PC-3 (cell line): ENCODE results near the gene TRPC4AP. TPM values are rescaled to one million over a fixed set of nuclear protein-coding genes. Genes with fewer than 3 reads are reported as not detected.

Source experiments
- ATAC-seq: fragments of 200-7000 bp; cut with Tn5 transposase; 2 replicates; pipeline ENCODE4 v1.9.1; 2020; ENCODE audit warnings: mild to moderate bottlenecking, moderate library complexity
- BruUV-seq: library from RNA; stranded (reverse); fragments of 400-500 nt; replicated peaks from 2 replicates; lab custom pipeline; 2021; lab: Mats Ljungman, UMichigan
- CTCF ChIA-PET: fragments of 300-600 bp; sonication (Branson Sonifier 250); formaldehyde crosslinking; loops from one replicate; lab custom pipeline; 2022; ENCODE audit warnings: antibody characterized with exemption; lab: Charles Lee
- POLR2A ChIA-PET: fragments of 300-600 bp; sonication (Branson Sonifier 250); formaldehyde crosslinking; loops from one replicate; lab custom pipeline; 2022; ENCODE audit warnings: antibody characterized with exemption; ENCODE audit not compliant: unreplicated experiment; lab: Charles Lee
- DNase-seq: peaks from one replicate; pipeline ENCODE4 v3.0.0-alpha.2; 2015
- H2AFZ ChIP-seq: fragments of 300-600 bp; sonication (generic); 2 replicates; pipeline ENCODE4 v1.6.0; 2016; ENCODE audit warnings: antibody characterized with exemption, low read length
- H3F3A ChIP-seq: fragments of 300-600 bp; sonication (generic); one replicate; pipeline ENCODE4 v1.6.0; 2017; ENCODE audit warnings: antibody characterized with exemption, low read length, control low read depth, mild to moderate bottlenecking; ENCODE audit not compliant: unreplicated experiment
- H3K27ac ChIP-seq: fragments of 300-600 bp; sonication (generic); 2 replicates; pipeline ENCODE4 v1.5.1; 2016; ENCODE audit warnings: mild to moderate bottlenecking, low read length
- H3K27me3 ChIP-seq: fragments of 300-600 bp; sonication (generic); 2 replicates; pipeline ENCODE4 v1.6.1; 2016; ENCODE audit warnings: low read length, mixed read lengths
- H3K36me3 ChIP-seq: fragments of 300-600 bp; sonication (generic); 2 replicates; pipeline ENCODE4 v1.6.1; 2016; ENCODE audit warnings: low read depth, mixed run types, low read length, mixed read lengths
- H3K4me1 ChIP-seq: fragments of 300-600 bp; sonication (generic); 2 replicates; pipeline ENCODE4 v1.5.1; 2016; ENCODE audit warnings: low read length; ENCODE audit not compliant: insufficient read depth
- H3K4me2 ChIP-seq: fragments of 300-600 bp; sonication (generic); 2 replicates; pipeline ENCODE4 v1.6.0; 2016; ENCODE audit warnings: low read length
- H3K4me3 ChIP-seq: fragments of 300-600 bp; sonication (generic); 2 replicates; pipeline ENCODE4 v1.5.1; 2016; ENCODE audit warnings: mild to moderate bottlenecking, low read length, mixed read lengths
- H3K79me2 ChIP-seq: fragments of 300-600 bp; sonication (generic); 2 replicates; pipeline ENCODE4 v1.6.1; 2017; ENCODE audit warnings: low read length, mixed read lengths
- H3K9ac ChIP-seq: fragments of 300-600 bp; sonication (generic); 2 replicates; pipeline ENCODE4 v1.6.0; 2016; ENCODE audit warnings: mild to moderate bottlenecking, low read length
- H3K9me2 ChIP-seq: fragments of 300-600 bp; sonication (generic); replicated peaks from 2 replicates; pipeline ENCODE4 v1.6.1; 2016; ENCODE audit warnings: mixed run types, low read length, mixed read lengths
- H3K9me3 ChIP-seq: fragments of 300-600 bp; sonication (generic); 2 replicates; pipeline ENCODE4 v1.6.1; 2016; ENCODE audit warnings: low read length, mixed read lengths
- H4K20me1 ChIP-seq: fragments of 300-600 bp; sonication (generic); 2 replicates; pipeline ENCODE4 v1.6.1; 2016; ENCODE audit warnings: low read length, mixed read lengths
- EZH2 ChIP-seq: fragments of 300-600 bp; sonication (generic); IDR thresholded peaks from one replicate; pipeline ENCODE4 v1.6.1; 2017; ENCODE audit warnings: antibody characterized with exemption, mild to moderate bottlenecking, low read length; ENCODE audit not compliant: unreplicated experiment
- EZH2phosphoT487 ChIP-seq: fragments of 300-600 bp; sonication (generic); IDR thresholded peaks from 2 replicates; pipeline ENCODE4 v1.6.1; 2018; ENCODE audit warnings: mild to moderate bottlenecking, antibody characterized with exemption, low read length, borderline replicate concordance
- intact Hi-C: fragments of 100-400 bp; cut with micrococcal nuclease; formaldehyde crosslinking; loops from 2 replicates; pipeline ENCODE4 v1.9.0; 2023
- total RNA-seq: library from RNA; depleted of rRNA; stranded (reverse); fragments of >200 nt; gene quantifications from 2 replicates; pipeline ENCODE4 v1.2.3, GENCODE V29; 2014
- TF ChIP-seq, protein P1 (sequence below): fragments of 300-600 bp; sonication (generic); conservative IDR thresholded peaks from 2 replicates; pipeline ENCODE4 v1.5.1; 2017; ENCODE audit warnings: antibody characterized with exemption, low read depth, mild to moderate bottlenecking, low read length

The TRPC4AP gene
- total RNA-seq, 1 experiment from 2014 or later: 46.9 TPM

DNA sequence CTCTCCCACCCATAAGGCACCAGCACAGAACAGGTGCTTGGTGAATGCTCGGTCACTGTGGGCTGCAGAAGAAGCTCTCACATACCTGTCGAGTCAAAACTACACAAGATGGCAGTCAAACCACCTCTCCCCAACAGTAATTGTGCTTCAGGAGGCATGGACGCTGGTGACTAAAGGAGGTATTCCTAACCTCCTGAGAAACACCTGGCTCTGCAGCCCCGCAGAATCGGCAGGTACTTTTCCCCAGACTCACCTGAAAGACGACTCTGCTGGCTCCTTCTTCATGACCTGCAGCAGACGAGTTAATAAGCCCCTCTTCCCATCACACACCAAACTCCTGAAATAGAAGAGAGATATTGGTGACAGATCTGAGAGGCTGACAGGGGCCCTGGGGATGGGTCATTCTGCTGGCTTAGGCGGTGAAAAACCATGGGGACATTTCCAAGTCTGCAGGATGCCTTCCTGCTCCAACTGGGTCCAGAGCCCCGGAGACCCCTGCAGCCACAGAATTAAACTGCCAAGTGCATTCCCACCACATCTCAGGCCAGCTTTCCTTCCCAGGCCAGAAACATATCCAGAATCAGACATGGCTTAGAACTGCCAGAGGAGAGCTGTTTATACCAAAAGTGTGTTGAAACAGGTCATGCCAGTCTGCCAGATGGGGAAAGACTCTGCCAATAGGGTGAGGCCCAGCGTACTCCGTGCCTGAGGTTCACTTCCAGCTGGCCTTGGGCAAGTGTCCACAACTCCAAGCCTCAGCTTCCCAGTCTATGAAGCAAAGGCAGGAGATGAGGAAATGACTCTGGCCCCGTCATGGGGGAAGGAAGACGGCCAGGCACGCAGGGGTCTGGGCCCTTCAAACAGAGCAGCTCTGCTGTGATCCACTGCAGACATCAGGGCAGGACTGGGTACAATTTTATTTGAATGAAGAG is 83.9 kb downstream of the TRPC4AP start:
- Histone ChIP-seq H2AFZ (no peak overlapping the region), H3K4me3 (no peak overlapping the region), H3K27ac (no peak overlapping the region), H3K9ac (no peak overlapping the region), H3K79me2 (no peaks in the 10 kb centered on the region), H3K9me2 (no peaks in the 10 kb centered on the region), H4K20me1 (no peaks in the 10 kb centered on the region), H3F3A (no peaks in the 10 kb centered on the region), H3K9me3 (no peaks in the 10 kb centered on the region), H3K27me3 (no peaks in the 10 kb centered on the region), H3K4me2 (no peak overlapping the region), H3K36me3 (peaks cover 68% of the 10 kb centered on the region), H3K4me1 (no peaks in the 10 kb centered on the region)
- ChIA-PET POLR2A (no interaction called here), CTCF (no interaction called here)
- no TSS peak for BruUV-seq
- TF ChIP-seq EZH2phosphoT487: no peak
- TF ChIP-seq, protein P1, sequence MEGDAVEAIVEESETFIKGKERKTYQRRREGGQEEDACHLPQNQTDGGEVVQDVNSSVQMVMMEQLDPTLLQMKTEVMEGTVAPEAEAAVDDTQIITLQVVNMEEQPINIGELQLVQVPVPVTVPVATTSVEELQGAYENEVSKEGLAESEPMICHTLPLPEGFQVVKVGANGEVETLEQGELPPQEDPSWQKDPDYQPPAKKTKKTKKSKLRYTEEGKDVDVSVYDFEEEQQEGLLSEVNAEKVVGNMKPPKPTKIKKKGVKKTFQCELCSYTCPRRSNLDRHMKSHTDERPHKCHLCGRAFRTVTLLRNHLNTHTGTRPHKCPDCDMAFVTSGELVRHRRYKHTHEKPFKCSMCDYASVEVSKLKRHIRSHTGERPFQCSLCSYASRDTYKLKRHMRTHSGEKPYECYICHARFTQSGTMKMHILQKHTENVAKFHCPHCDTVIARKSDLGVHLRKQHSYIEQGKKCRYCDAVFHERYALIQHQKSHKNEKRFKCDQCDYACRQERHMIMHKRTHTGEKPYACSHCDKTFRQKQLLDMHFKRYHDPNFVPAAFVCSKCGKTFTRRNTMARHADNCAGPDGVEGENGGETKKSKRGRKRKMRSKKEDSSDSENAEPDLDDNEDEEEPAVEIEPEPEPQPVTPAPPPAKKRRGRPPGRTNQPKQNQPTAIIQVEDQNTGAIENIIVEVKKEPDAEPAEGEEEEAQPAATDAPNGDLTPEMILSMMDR: no peak
- TF ChIP-seq EZH2: no peak
- no peak for DNase-seq
- intact Hi-C loops: no loop called here
- ATAC-seq: no peak

DNA sequence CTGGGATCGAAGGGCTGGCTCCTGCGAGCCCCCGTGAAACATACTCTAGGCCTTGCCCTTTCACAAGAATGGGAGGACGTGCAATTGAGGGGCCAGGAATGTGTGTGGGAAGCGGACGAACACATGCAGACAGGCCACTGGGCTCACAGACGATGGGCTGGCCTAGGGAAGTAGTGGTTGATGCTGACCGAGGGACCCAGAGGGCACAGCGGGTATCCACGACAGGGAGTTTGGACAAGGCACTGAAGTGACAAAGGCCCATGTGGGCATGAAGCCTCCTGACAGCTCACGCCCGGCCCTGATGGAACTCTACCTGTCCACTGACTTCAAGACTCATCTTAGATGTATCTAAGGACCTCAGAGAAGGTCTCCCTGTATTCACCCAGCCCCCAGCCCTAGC is 84.7 kb downstream of the TRPC4AP start:
- Histone ChIP-seq H2AFZ (no peak overlapping the region), H3K9me2 (no peaks in the 10 kb centered on the region), H3K4me1 (no peaks in the 10 kb centered on the region), H3K4me3 (no peak overlapping the region), H3K9ac (no peak overlapping the region), H3K9me3 (no peaks in the 10 kb centered on the region), H3K27me3 (no peaks in the 10 kb centered on the region), H3K27ac (no peak overlapping the region), H3K36me3 (peaks cover 71% of the 10 kb centered on the region), H4K20me1 (no peaks in the 10 kb centered on the region), H3F3A (no peaks in the 10 kb centered on the region), H3K79me2 (no peaks in the 10 kb centered on the region), H3K4me2 (no peak overlapping the region)
- BruUV-seq: no TSS peak
- intact Hi-C loops: no loop called here
- DNase-seq: no peak
- no peak for ATAC-seq
- no peak for TF ChIP-seq EZH2phosphoT487
- no peak for TF ChIP-seq EZH2
- TF ChIP-seq, protein P1: no peak
- ChIA-PET CTCF (no interaction called here), POLR2A (no interaction called here)

DNA sequence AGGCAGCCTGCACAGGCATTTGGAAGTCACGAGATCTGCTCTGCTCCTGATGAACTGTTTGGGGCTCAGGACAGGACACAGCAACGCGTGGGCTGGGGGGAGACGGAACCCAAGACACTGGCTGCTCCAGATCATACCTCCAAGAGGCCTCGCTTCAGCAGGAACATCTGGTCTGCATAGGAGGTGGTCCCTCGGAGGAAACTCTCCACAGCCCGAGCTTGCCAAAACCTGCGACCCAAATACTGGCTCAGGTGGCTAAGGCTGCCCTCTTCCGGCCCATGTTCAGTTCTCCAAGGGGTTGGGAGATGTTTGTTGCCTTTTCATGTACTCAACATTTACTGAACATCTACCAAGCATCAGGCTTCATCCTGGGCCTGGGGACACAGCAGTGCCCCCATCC is 85.2 kb downstream of the TRPC4AP start:
- Histone ChIP-seq H3K9ac (no peak overlapping the region), H3K9me3 (no peaks in the 10 kb centered on the region), H3K4me2 (no peak overlapping the region), H3K9me2 (no peaks in the 10 kb centered on the region), H2AFZ (no peak overlapping the region), H3K79me2 (no peaks in the 10 kb centered on the region), H3K4me1 (no peaks in the 10 kb centered on the region), H3K4me3 (no peak overlapping the region), H3K27ac (no peak overlapping the region), H3F3A (no peaks in the 10 kb centered on the region), H3K36me3 (peaks cover 66% of the 10 kb centered on the region), H3K27me3 (no peaks in the 10 kb centered on the region), H4K20me1 (no peaks in the 10 kb centered on the region)
- CTCF ChIA-PET: no interaction called here
- TF ChIP-seq EZH2phosphoT487 (no peak), EZH2 (no peak)
- TF ChIP-seq, protein P1: no peak
- ATAC-seq: no peak
- intact Hi-C loops: no loop called here
- no TSS peak for BruUV-seq
- no peak for DNase-seq
- POLR2A ChIA-PET: no interaction called here
